BE2C (cell line): Measurements from ENCODE around the gene SPATA12.
A peak's percentile ranks its signal among the peaks of the same experiment; 100 is the strongest.

ENCODE experiments used
- DNase-seq: peaks from one replicate; pipeline ENCODE4 v3.0.0-alpha.2; 2020
- H3K27me3 ChIP-seq: fragments of 250-450 bp; sonication (Bioruptor Pico); 2 replicates; pipeline ENCODE4 v1.5.1; 2020; ENCODE audit warnings: mild to moderate bottlenecking
- H3K36me3 ChIP-seq: fragments of 250-450 bp; sonication (Bioruptor Pico); 2 replicates; pipeline ENCODE4 v1.5.1; 2020; ENCODE audit warnings: mild to moderate bottlenecking
- H3K4me1 ChIP-seq: fragments of 250-450 bp; sonication (Bioruptor Pico); 2 replicates; pipeline ENCODE4 v1.5.1; 2020
- H3K4me3 ChIP-seq: 2 replicates; pipeline ENCODE4 v1.5.1; 2011; ENCODE audit warnings: low read depth, low read length
- H3K9me3 ChIP-seq: fragments of 250-450 bp; sonication (Bioruptor Pico); 2 replicates; pipeline ENCODE4 v1.5.1; 2020
- CTCF ChIP-seq: IDR thresholded peaks from 2 replicates; pipeline ENCODE4 v1.5.1; 2012; ENCODE audit warnings: mild to moderate bottlenecking, low read depth, low read length

Gene SPATA12

GRCh38 chr3:57108684-57109083 lies 48.2 kb downstream of the SPATA12 start:
- DNase-seq: no peak
- TF ChIP-seq CTCF: no peak
- Histone ChIP-seq H3K27me3 (no peaks in the 10 kb centered on the region), H3K36me3 (no peaks in the 10 kb centered on the region), H3K4me1 (no peaks in the 10 kb centered on the region), H3K4me3 (no peak overlapping the region), H3K9me3 (no peaks in the 10 kb centered on the region)

DNA sequence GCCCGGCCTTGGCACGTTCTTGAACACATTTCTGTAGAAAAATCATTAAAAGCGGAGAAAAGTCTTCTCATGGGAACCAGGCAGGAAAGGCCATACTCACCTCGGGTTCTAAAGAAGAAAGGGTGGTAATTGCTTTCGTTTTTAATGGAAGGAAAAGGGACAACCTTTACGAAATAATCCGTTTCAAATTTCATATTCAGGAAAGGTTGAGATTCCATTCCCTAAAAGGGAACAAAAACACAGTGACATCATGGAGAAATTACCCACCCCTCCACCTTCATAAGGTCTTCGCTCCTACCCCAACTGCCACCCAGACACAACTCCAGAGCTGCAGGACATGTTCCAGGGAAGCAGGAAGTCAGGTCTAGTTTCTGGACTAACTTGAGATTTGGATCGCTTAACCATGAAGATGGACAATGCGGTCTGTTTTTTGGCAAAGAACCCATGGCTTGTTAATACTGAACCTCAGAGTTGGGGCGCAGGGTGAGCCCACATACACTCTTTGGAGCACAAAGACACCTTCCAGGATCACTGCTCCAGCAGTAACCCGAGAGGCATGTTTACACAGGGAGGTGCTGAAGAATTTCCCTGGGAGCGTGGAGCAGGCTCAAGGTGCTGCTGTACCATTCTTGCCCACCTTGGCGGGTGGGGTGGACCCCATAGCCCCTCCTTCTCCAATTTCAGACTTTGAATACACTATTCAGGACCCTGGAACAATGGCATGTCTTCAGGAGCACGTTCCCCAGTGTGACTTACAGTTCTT lies 49.2 kb downstream of the SPATA12 start:
- no peaks in the 10 kb centered on the region for H3K4me1 ChIP-seq
- no peaks in the 10 kb centered on the region for H3K27me3 ChIP-seq
- H3K4me3 ChIP-seq: no peak overlapping the region
- no peaks in the 10 kb centered on the region for H3K9me3 ChIP-seq
- no peaks in the 10 kb centered on the region for H3K36me3 ChIP-seq
- DNase-seq: no peak
- TF ChIP-seq CTCF: no peak

GRCh38 chr3:57110214-57110613 lies 49.8 kb downstream of the SPATA12 start:
- H3K9me3 ChIP-seq: no peaks in the 10 kb centered on the region
- no peaks in the 10 kb centered on the region for H3K4me1 ChIP-seq
- DNase-seq: no peak
- H3K4me3 ChIP-seq: no peak overlapping the region
- no peaks in the 10 kb centered on the region for H3K36me3 ChIP-seq
- H3K27me3 ChIP-seq: no peaks in the 10 kb centered on the region
- TF ChIP-seq CTCF: no peak

GRCh38 chr3:57110798-57111197 lies 50.3 kb downstream of the SPATA12 start:
- DNase-seq: no peak
- no peak overlapping the region for H3K4me3 ChIP-seq

GRCh38 chr3:57112206-57112605 lies 51.7 kb downstream of the SPATA12 start:
- Histone ChIP-seq H3K36me3 (no peaks in the 10 kb centered on the region), H3K4me3 (no peak overlapping the region), H3K4me1 (no peaks in the 10 kb centered on the region), H3K9me3 (no peaks in the 10 kb centered on the region), H3K27me3 (no peaks in the 10 kb centered on the region)
- DNase-seq: no peak
- peak; percentile 44 for TF ChIP-seq CTCF

More at GRCh38 chr3:57110798-57111197, 50.3 kb downstream of the SPATA12 start:
- no peak for TF ChIP-seq CTCF
- H3K9me3 ChIP-seq: no peaks in the 10 kb centered on the region
- H3K4me1 ChIP-seq: no peaks in the 10 kb centered on the region
- no peaks in the 10 kb centered on the region for H3K27me3 ChIP-seq
- H3K36me3 ChIP-seq: no peaks in the 10 kb centered on the region

DNA sequence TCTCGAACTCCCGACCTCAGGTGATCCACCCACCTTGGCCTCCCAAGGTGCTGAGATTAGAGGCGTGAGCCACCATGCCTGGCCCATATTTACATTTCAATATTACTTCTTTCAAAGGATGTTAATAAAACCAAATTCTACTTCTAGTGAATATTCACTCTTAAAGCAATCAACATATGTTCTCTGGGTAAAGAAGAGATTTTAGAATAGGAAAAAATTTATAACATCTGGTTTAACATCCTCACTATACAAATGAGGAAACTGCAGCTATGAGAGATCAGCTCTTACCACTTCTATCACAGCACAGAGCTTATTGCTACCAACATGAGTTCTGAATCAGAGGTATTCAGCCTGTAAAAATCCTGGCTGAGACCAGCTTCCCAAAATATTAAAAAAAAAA lies 56.0 kb downstream of the SPATA12 start:
- Histone ChIP-seq H3K4me1 (no peaks in the 10 kb centered on the region), H3K9me3 (no peaks in the 10 kb centered on the region), H3K36me3 (no peaks in the 10 kb centered on the region), H3K27me3 (no peaks in the 10 kb centered on the region), H3K4me3 (no peak overlapping the region)
- no peak for DNase-seq
- no peak for TF ChIP-seq CTCF
